Suppressor macrophage treated with lipopolysaccharide for 1 hour (primary cell): ENCODE data around the gene AZIN2.
A peak's percentile ranks its signal among the peaks of the same experiment; 100 is the strongest.
"Not testable (repeated sequence)": the region's sequence is repeated elsewhere in the genome, so short reads cannot be mapped to it uniquely, and the experiment has no call there.

Experiments used
- DNase-seq, 3 donors: peaks; one replicate each; pipeline ENCODE4 v3.0.0-alpha.2; 2020 to 2022

The AZIN2 gene

GRCh38 chr1:33096363-33097005 lies 15.5 kb downstream of the AZIN2 start:
- DNase-seq, result no peak

- DNase-seq, result peak in 2 of 3 donors; percentile 29 to 33
These were observed 16.2 kb downstream of the AZIN2 start for GRCh38 chr1:33097137-33097611.

GRCh38 chr1:33097762-33098161 lies 16.8 kb downstream of the AZIN2 start:
- DNase-seq, result no peak

GRCh38 chr1:33098371-33098770 lies 17.4 kb downstream of the AZIN2 start:
- DNase-seq, result peak in 1 of 3 donors; percentile 33

- DNase-seq, result peak; percentile 35 to 37 (median 37)
These were observed 18.6 kb downstream of the AZIN2 start for GRCh38 chr1:33099290-33100118.

- DNase-seq, result not testable (repeated sequence)
These were observed 19.1 kb downstream of the AZIN2 start for GRCh38 chr1:33100119-33100415.

- no peak for DNase-seq
These were observed 29.5 kb downstream of the AZIN2 start for GRCh38 chr1:33110477-33110876.

GRCh38 chr1:33111965-33112364 lies 31.0 kb downstream of the AZIN2 start:
- peak; percentile 20 to 27 (median 26) for DNase-seq

GRCh38 chr1:33117440-33118085 lies 36.6 kb downstream of the AZIN2 start:
- no peak for DNase-seq

- peak in 1 of 3 donors; percentile 20 for DNase-seq
These were observed 37.3 kb downstream of the AZIN2 start for GRCh38 chr1:33118274-33118673.

- DNase-seq, result no peak
These were observed 38.1 kb downstream of the AZIN2 start for GRCh38 chr1:33119050-33119449.

- no peak for DNase-seq
These were observed 38.7 kb downstream of the AZIN2 start for GRCh38 chr1:33119532-33120217.

GRCh38 chr1:33120436-33121231 lies 39.7 kb downstream of the AZIN2 start:
- no peak for DNase-seq

- no peak for DNase-seq
These were observed 40.8 kb downstream of the AZIN2 start for GRCh38 chr1:33121728-33122127.

GRCh38 chr1:33122483-33123178 lies 41.7 kb downstream of the AZIN2 start:
- DNase-seq, result no peak

- DNase-seq, result no peak
These were observed 42.3 kb downstream of the AZIN2 start for GRCh38 chr1:33123266-33123665.

GRCh38 chr1:33124647-33125046 lies 43.7 kb downstream of the AZIN2 start:
- DNase-seq, result not testable (repeated sequence)

- no peak for DNase-seq
These were observed 45.6 kb downstream of the AZIN2 start for GRCh38 chr1:33126411-33127000.

GRCh38 chr1:33127001-33127823 lies 46.3 kb downstream of the AZIN2 start:
- DNase-seq, result peak; percentile 99 to 100 (median 100)

- DNase-seq, result no peak
These were observed 47.8 kb downstream of the AZIN2 start for GRCh38 chr1:33128781-33129180.
